SU-DHL-6 (cell line): ENCODE measurements around the gene RNF144B.

ENCODE experiments used
- EZH2phosphoT487 ChIP-seq: fragments of 200-600 bp; sonication (generic), shearing (Covaris generic); conservative IDR thresholded peaks from 2 replicates; pipeline ENCODE4 v1.6.1; 2018; ENCODE audit warnings: mild to moderate bottlenecking, antibody characterized with exemption, low read length, moderate library complexity, mixed read lengths
- TF ChIP-seq, protein P1 (sequence below): fragments of 200-600 bp; sonication (generic); IDR thresholded peaks from one replicate; pipeline ENCODE4 v1.5.1; 2017; ENCODE audit warnings: antibody characterized with exemption, mild to moderate bottlenecking, low read length, moderate library complexity; ENCODE audit not compliant: insufficient read depth, poor library complexity, severe bottlenecking

DNA sequence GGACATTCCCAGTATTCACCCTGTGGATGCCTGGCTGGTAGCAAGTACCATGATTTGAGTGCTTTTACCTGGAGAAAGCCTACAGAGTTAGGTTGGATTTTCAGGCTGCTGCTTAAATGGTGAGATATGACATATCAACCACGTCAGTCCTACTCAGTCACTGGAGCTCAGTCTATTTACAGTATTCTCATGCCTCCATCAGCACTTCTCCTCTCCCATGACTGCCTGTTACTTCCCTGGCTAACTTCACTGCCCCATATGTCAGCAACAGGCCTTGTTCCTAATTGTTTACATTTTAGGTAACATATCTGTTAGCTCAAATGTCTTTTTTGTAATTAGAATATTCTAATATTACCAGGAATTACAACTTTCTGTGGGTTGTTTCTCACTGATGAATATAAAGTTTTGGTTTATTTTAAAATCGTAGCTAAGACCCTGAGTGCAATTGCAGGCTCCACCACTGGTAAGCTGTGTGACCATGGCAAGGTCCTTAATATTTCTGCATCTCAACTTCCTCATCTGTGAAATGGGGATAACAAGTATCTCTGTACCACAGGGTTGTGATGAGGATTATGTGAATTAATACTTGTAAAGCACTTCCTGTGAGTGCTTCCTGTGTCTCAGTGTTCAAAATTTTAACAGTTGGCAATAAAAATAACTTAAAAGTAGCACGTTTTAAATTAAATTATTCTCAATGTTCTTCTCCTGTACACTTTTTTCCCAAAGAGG is 54.3 kb downstream of the RNF144B start:
- TF ChIP-seq, protein P1, sequence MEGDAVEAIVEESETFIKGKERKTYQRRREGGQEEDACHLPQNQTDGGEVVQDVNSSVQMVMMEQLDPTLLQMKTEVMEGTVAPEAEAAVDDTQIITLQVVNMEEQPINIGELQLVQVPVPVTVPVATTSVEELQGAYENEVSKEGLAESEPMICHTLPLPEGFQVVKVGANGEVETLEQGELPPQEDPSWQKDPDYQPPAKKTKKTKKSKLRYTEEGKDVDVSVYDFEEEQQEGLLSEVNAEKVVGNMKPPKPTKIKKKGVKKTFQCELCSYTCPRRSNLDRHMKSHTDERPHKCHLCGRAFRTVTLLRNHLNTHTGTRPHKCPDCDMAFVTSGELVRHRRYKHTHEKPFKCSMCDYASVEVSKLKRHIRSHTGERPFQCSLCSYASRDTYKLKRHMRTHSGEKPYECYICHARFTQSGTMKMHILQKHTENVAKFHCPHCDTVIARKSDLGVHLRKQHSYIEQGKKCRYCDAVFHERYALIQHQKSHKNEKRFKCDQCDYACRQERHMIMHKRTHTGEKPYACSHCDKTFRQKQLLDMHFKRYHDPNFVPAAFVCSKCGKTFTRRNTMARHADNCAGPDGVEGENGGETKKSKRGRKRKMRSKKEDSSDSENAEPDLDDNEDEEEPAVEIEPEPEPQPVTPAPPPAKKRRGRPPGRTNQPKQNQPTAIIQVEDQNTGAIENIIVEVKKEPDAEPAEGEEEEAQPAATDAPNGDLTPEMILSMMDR = no peak
- TF ChIP-seq EZH2phosphoT487 = no peak
